GM18867 (cell line): ENCODE data around the gene MAP3K4.

Experiments
- ATAC-seq: cut with Tn5 transposase; IDR thresholded peaks from one replicate; pipeline ENCODE4 v1.9.1; 2021; ENCODE audit warnings: mild to moderate bottlenecking, moderate library complexity; ENCODE audit not compliant: unreplicated experiment

Gene MAP3K4

DNA sequence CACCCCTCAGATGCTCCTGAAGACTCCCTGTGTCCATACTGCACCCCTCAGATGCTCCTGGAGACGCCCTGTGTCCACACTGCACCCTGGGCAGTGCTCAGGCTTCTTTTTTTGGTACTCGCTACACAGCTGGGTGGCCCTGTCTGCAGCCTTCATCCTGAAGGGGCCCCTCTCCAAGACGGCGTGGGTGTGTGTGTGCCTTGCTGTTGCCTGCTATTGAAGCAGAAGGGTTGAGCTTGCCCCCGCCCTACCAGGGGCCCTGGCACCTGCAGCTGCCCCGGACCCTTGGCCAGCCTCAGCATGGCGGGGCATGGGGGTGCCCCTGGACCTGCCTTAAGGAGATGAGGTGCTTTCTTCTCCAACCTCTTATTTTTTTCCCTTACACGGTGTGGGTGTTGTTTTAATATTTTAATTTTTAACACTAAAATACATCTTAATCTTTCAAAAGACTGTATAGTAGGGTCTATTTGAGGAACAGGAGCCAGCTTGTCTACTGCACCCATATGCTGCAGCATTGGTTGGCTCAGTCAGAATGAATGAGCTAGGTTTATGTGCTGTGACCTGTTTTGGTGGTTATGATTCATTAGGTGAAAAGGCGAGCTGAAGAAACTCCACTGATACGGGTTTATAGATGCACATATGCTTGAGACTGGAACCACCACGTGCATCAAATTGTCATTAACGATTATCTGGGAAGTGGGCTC is 146.4 kb downstream of the MAP3K4 start:
- no peak for ATAC-seq

DNA sequence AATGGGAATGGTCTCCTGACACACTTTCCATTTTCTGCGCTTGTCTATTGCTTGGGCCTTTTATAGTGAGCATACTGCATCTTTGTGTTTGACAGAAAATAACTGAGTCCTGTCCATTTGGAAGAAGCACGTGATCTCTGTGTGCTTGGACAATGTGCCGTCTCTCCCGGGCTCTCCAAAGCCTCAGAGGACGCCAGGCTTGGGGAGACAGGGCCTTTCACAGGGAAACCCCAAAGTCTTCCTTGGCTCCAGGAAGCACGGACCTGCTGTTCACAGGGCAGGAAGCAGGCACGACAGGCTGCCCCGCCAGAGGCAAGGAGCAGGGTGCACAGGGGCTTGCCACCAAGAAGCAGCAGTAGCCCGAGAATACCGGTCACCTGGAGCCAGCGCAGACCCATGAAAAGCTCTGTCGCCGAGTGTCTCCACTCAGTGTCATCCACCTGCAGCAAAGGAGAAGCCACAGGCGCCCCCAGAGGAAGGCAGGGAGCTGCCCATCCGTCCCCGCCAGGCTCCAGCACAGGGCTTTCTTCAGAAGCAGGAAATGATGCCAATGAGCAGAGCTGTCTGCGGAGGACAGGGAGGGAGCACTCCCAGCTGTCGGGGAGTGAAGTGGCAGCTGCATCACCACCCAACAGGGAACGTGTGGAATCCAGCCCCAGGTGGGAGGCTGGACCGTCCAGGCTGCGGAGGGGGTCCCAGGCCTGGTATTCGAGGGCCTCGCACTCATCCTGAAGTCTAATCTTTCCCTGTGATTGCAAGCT is 147.2 kb downstream of the MAP3K4 start:
- no peak for ATAC-seq

DNA sequence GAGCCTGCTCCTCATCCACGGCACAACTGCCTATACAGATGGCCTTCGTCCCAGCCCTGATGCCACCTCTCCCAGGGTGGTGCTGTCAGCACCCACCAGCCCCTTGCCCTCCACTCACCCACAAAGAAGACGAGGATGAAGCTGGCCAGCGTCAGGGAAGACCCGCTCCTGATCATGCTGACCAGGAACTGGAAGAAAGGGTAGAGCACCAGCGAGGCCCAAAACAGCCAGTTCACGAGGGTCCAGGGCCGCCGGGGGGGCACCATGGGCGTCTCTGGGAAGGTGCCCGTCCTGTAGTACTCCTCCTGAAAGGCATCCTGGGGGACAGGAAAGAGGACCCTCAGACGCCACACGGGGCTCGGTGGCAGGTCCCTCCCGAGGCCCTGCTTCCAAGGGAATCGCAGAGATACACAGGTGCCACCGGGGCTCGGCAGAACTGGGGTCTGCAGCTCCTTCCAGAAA is 147.8 kb downstream of the MAP3K4 start:
- no peak for ATAC-seq

DNA sequence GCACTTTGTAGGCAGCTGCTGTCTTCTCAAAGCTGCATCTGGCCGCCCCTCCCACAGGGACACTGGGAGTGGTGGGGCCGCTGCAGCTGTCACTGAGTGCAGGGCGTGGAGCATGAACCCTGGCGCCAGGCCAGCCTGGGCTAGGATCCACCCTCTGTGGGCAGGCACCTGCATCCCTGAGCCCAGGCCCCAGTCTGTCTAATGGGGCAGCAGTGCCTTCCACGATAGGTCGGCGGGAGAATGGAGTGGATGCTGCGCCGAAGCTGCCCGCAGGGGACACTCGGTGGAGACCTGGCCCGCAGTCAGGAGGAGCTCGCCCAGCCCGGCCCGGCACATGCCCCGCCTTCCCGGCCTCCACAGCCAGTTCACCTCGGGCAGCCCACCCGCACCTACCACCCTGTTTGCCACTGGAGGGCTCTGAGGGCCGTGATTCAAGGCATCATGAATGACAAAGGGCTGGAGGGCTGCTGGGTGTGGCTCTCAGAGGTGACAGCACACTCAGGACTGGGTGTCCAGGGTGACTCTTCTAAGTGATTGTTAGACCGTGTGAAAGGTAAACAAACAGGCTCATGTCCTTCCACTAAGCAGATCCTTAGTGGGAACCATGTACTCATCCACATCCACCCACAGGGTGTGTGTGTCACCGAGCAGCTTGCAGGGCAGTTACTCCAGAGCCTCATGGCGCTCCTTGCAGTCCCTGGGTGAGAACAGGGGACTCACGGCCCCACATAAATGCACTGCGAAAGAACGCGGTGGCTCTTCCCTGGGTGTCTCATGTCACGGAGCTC is 148.4 kb downstream of the MAP3K4 start:
- no peak for ATAC-seq

DNA sequence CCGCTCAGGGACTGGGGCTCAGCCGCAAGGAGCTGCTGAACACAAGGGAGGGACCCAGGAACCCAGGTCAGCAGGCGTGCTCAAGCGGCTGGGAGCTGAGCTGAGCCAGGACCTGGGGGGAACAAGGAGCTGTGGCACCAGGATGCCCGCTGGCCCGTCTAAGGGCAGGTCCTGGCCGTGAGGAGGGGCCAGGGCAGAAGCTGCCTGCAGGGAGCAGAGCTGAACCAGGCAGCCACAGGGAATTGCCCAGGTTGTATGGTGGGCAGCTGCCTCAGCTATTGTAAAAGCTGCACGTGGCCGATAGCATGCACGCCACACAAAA is 148.9 kb downstream of the MAP3K4 start:
- ATAC-seq = no peak

DNA sequence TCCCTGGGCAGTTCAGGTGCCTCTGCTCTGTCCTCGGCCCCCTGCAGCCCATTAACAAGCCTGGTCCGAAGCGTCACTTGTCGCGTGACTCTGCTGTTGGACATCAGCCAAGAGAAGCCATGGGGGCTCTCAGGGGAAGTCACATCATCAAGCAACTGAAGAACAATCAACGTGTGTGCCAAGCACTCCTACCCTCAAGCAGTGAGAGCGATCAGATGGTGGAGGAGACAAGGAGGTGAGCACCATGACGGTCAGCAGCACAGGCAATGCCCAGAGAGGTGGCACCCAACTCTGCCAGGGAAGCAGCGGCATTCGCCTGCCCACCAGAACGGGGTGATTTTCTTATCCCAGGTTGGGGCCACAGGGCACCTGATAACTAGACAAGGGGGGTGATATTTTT is 149.6 kb downstream of the MAP3K4 start:
- ATAC-seq = no peak

DNA sequence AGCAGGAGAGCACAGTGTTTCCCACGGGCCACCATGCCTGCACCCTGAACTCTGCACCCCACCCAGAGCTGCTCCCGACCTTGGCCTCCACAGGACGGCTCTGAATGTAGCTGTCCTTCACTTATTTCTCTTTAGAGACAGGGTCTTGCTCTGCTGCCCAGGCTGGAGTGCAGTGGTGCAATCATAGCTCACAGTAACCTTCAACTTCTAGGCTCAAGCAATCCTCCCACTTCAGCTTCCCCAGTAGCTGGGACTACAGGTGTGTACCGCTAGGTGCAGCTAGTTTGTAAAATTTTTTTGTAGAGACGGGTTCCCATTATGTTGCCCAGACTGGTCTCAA is 151.4 kb downstream of the MAP3K4 start:
- no peak for ATAC-seq

DNA sequence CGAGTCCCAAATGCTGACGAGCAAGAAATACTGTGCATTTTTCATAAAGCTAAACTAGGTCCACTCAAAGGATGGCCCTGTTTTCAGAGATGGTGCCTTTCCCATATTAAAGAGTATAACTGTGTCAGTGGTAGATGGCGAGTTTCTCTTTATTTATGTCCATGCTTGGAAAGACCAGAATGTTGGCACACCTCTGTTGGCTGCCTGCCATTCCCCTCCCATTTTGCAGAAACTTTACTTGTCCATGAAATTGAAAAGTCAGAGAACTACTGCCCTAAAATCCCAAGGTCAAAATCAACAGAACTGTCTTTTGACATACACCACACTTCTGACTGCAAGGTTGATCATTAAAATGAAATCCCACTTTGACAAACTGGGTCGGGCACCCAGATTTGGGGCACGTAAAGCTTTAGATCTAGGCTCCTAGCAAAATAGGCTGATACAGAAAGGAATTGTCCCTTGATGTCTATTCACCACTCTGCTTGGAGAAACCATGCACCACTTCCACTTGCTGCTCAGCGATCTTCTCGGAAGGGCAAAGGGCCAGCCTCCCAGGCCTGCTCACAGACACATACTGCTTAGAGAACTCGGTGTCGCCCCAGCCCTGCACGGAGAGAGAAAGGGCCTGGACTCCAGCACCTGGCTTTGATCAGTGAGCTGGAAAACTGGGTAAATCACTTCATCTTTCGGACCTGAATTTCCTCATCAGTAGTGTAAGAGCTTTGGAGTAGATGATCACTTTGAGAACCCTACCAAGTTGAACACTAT is 152.3 kb downstream of the MAP3K4 start:
- ATAC-seq = no peak

DNA sequence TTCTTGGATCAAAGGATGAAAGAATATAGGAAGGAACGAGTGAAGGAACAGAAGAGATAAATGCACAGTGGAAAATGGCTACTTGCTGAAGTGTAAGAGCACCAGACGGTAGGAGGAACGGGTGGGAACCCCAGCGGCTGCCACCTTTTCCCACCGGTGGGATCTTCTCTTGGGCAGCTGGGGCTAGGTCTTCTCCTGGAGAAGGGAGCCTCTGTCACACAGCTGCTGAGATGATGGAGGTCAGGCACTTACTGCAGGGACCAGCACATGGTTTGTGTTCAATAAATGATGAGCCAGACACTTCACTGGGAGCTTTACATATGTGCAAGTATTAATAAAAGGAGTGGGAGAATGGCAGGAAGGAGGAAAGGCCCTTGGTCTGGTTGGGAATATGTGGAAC is 158.6 kb downstream of the MAP3K4 start:
- ATAC-seq = no peak

DNA sequence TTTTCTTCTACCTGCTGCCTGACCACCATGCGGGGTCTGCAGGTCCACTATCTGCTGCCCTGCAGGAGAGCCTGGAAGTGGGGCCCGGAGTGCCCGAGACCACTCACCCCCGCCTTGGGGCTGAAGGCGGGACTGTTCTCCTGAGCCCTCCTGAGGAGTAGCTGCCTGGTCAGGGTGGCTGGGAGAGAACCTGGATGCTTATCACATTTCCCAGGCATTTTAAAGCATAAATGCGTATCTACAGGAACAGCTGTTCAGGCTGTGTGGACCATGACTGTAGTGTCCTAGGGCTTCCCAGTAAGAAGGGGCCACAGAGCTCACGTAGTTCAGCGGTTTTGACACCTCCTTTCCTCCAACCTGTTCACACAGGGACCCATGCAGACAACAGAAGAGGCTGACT is 159.0 kb downstream of the MAP3K4 start:
- ATAC-seq = no peak

DNA sequence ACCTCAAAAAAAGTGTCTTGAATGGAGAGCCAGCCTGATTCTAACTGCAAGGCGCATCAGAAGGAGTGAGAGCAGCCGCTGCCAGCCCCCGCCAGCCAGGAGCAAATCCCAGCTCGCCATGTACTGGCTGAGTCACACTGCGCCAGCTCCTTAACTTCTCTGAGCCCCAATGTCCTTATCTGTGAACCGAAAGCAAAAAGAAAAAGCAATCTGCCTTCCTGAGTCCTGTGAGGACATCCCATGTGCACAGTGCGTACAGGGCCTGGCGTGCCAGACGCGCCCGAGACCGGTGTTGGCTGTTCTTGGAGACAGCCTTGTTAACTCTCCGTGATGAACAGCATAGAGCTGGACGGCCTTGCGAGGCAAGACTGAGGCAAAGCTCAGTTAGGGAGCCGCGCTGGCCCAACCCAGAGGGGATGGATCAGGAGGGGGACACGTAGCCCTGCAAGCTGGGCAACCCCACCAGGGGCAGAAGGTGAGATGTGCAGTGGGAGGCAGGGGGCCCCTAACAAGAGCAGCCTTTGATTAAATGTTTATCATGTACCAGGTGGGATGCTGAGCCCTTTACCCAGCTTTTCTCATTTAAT is 159.6 kb downstream of the MAP3K4 start:
- no peak for ATAC-seq

DNA sequence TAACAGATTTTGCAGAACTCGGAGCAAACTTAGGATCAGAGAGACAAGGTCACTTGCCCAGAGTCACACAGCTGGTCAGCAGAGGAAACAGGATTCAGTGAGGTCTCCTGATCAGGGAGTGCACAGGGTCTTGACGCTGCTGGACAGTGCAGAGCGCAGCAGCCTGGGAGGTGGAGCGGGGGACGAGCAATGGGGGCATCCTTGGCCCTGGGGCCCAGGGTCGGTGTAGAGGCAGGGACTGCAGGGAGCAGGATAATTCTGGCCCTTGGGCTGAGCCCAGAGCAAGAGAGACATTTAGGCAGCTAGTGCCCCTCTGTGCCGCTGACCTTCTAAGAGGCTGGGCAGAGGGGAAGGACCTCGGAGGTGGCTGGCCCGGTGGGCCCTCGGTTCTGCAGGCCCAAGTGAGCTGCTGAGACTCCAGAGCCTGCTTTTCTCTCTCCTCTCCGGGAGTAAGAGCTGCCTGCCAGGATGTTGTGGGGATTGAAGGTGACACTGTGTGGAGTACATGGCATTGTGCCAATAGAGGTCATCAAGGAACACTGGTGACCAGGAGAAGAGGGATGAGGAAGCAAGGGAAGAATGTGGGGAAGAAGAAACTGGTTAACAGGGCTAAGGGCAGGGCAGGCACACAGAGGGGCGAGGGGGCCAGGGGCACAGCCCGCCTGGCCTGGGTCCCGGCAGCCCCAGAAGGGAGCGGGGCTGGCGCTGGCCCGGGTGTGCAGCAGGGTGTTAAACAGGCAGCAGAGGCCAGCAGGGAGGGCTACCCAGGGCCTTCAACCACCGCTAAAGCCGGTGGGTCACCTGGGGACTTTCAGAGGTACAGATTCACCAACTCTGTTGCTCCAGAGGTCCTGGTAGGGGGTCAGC is 160.3 kb downstream of the MAP3K4 start:
- ATAC-seq = no peak

DNA sequence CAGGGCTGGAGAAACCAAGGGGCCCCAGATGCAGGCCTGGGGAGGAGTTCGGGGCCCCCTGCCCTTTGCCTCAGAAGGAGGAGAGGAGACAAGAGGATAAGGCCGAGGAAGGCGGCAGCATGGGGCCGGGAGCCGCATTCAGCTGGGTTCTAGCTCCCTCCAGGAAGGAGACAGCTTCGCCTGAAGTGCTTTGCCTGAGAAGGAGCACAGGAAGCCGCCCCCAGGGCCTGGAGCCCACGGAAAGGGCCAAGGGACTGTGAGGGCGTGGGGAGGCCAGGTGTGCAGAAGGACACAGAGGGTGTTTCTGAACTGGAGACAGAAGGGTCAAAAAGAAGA is 160.9 kb downstream of the MAP3K4 start:
- no peak for ATAC-seq

DNA sequence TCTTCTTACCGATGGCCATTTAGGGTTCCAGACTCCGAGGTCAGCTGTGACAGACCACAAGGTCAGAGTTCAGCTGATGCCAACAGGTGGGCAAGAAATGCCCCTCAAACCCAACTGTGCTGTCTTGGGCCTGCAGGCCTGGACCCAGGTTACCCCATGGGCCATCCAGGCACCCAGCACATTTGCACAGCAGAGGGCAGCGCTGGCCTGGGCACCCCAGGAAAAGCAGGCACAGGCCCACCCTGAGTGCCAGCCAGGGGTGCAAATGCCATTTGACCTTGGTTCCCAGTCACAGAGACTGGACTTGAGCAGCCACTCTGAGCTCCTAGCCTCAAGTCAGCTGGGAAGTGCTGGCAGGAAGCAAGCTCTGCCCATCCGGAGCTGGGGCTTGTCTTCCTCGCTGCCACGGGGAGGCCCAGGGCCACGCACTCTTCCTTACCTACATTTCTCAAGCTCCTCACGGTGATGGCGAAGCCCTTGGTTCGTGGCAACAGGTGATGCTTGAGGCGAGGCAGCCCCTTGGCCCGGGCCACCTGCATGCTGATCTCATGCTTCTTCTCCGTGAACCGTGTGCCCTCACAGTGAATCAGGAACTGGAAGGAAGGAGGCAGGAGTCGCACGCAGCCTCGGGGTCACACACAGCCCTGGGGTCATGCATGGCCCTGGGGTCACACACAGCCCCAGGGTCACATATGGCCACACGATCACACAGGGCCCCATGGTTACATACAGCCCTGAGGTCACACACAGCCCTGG is 161.5 kb downstream of the MAP3K4 start:
- no peak for ATAC-seq

DNA sequence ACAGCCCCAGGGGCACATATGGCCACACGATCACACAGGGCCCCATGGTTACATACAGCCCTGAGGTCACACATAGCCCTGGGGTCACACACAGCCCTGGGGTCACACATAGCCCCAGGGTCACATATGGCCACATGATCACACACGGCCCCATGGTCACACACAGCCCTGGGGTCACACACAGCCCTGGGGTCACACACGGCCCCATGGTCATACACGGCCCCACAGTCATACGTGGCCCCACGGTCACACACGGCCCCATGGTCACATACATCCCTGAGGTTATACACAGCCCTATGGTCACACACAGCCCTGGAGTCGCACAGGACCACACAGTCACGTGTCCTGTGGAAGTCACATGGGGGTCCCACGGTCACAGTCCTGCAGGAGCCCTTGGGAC is 162.2 kb downstream of the MAP3K4 start:
- ATAC-seq = no peak

DNA sequence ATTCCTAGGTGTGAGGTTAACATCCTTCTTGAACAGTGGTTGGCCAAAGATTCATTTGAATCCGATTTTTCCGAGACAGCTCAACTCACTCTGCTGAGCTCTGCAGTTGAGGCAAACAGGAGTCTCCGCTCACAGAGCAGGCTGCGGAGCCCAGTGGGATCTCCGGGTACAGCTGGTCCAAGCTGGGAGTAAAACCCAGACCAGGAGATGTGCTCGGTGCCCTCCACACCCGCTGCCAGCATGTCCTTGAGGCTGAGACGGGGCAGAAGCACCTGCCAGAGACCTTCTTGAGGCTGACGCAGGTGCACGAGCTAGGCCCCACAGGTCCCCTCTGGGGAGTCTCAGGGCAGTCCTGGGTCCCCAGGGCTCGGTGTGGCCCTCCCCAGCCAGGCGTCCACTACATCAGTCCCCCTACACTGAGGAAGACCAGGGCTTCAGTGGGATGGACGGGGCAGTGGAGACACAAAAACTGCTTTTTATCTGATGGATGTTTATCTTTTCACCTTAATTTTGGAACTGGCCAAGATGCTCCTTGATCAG is 163.3 kb downstream of the MAP3K4 start:
- no peak for ATAC-seq

DNA sequence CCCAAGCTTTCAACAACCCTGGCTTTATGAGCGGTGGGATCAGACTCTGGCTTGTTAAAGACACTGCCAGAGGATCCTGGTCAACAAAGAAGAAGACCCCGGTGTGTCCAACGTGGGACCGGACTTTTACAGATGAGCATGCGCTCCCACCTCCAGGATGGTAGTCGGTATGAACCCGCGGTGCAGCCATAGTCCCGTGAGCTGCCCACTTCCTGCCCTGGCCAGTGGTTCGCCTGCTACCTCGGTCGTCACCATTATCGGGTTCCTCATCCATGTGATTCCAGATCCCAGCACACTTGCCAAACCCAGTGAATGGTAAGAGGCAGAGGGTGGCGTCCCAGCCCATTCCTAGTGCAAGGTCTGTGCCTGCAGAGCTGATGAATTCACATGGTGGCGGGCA is 169.6 kb downstream of the MAP3K4 start:
- no peak for ATAC-seq

DNA sequence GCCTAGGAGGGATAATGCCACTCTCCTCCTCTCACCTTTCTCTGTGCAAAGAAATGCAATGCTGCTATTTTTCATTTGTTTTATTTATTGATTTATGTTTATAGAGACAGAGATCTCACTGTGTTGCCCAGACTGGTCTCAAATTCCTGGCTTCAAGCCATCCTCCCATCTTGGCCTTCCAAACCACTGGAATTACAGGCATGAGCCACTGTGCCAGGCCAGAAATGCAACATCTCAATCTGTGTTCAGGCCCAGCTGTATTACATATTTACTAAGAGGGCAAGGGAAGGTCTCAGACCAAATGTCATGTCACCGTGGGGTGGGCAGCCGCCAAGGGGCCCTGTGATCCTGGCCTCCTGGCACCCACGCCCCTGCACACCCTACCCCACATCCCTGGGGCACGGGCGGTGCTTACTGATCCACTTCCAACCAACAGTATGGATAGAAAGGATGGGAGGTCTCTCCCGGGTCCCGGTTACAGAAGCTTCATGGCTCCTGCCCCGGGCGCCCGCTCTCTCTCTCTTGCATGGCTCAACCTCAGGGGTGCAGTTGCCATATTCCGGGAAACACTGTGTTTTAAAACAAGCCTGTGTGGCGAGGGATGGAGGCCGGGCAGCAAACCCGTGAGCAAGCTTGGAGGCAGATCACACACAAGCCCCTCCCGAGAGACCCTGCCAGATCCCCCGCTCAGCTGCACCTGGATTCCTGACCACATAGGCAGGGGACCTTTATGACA is 170.5 kb downstream of the MAP3K4 start:
- ATAC-seq = no peak
